Activated T-cell treated with anti-CD3 and anti-CD28 coated beads for 4 hours (primary cell): ENCODE measurements around the gene TOP2B.

Experiments used
- DNase-seq: peaks from one replicate; pipeline ENCODE4 v3.0.0-alpha.2; 2020

TOP2B gene

GRCh38 chr3:25618028-25618427 lies 46.7 kb downstream of the TOP2B start:
- no peak for DNase-seq

- DNase-seq = no peak
Observed at GRCh38 chr3:25611193-25611592, 53.5 kb downstream of the TOP2B start.

GRCh38 chr3:25610779-25611178 lies 53.9 kb downstream of the TOP2B start:
- DNase-seq = no peak

- no peak for DNase-seq
Observed at GRCh38 chr3:25610167-25610566, 54.5 kb downstream of the TOP2B start.

- DNase-seq = no peak
Observed at GRCh38 chr3:25604107-25604805, 60.5 kb downstream of the TOP2B start.

- DNase-seq = no peak
Observed at GRCh38 chr3:25603703-25604102, 61.0 kb downstream of the TOP2B start.

- no peak for DNase-seq
Observed at GRCh38 chr3:25597535-25598101, 67.1 kb downstream of the TOP2B start.

GRCh38 chr3:25594007-25594502 lies 70.7 kb downstream of the TOP2B start:
- no peak for DNase-seq

- DNase-seq = no peak
Observed at GRCh38 chr3:25593001-25593400, 71.7 kb downstream of the TOP2B start.

- no peak for DNase-seq
Observed at GRCh38 chr3:25592510-25592968, 72.2 kb downstream of the TOP2B start.

GRCh38 chr3:25589783-25590258 lies 74.9 kb downstream of the TOP2B start:
- no peak for DNase-seq

- no peak for DNase-seq
Observed at GRCh38 chr3:25589104-25589782, 75.5 kb downstream of the TOP2B start.

GRCh38 chr3:25588441-25589103 lies 76.1 kb downstream of the TOP2B start:
- DNase-seq = no peak

- DNase-seq = no peak
Observed at GRCh38 chr3:25587975-25588374, 76.7 kb downstream of the TOP2B start.

- DNase-seq = no peak
Observed at GRCh38 chr3:25587526-25587925, 77.2 kb downstream of the TOP2B start.

- no peak for DNase-seq
Observed at GRCh38 chr3:25587094-25587493, 77.6 kb downstream of the TOP2B start.

GRCh38 chr3:25586553-25586952 lies 78.2 kb downstream of the TOP2B start:
- DNase-seq = no peak

GRCh38 chr3:25586167-25586505 lies 78.6 kb downstream of the TOP2B start:
- no peak for DNase-seq

- no peak for DNase-seq
Observed at GRCh38 chr3:25585361-25586166, 79.1 kb downstream of the TOP2B start.

- no peak for DNase-seq
Observed at GRCh38 chr3:25584011-25584789, 80.5 kb downstream of the TOP2B start.

GRCh38 chr3:25583343-25583742 lies 81.4 kb downstream of the TOP2B start:
- no peak for DNase-seq

GRCh38 chr3:25582242-25582641 lies 82.5 kb downstream of the TOP2B start:
- no peak for DNase-seq
